Caco-2 (cell line): ENCODE results near the gene ZNF775. TPM values are rescaled to one million over a fixed set of nuclear protein-coding genes. Genes with fewer than 3 reads are reported as not detected.

Experiments used
- BruUV-seq: library from RNA; stranded (reverse); fragments of 400-500 nt; replicated peaks from 2 replicates; lab custom pipeline; 2021; lab: Mats Ljungman, UMichigan
- CTCF ChIA-PET: fragments of 300-600 bp; sonication (Branson Sonifier 250); formaldehyde crosslinking; loops from one replicate; lab custom pipeline; 2022; ENCODE audit warnings: antibody characterized with exemption; lab: Charles Lee
- POLR2A ChIA-PET: fragments of 300-600 bp; sonication (Branson Sonifier 250); formaldehyde crosslinking; loops from one replicate; lab custom pipeline; 2022; ENCODE audit warnings: antibody characterized with exemption; lab: Charles Lee
- DNase-seq, 2 experiments: peaks; one replicate each; pipeline versions ENCODE4 v3.0.0 to v3.0.0-alpha.2; 2020 to 2022
- H3K27me3 ChIP-seq: replicated peaks from 2 replicates; pipeline ENCODE4 v1.6.0; 2011; ENCODE audit warnings: low read length; ENCODE audit not compliant: control insufficient read depth, insufficient read depth
- H3K36me3 ChIP-seq: 2 replicates; pipeline ENCODE4 v1.5.1; 2011; ENCODE audit warnings: low read length; ENCODE audit not compliant: control insufficient read depth, insufficient read depth
- H3K4me1 ChIP-seq: fragments of 250-450 bp; sonication (Bioruptor Pico); 2 replicates; pipeline ENCODE4 v1.5.1; 2020; ENCODE audit warnings: mild to moderate bottlenecking
- H3K4me3 ChIP-seq: 2 replicates; pipeline ENCODE4 v1.5.1; 2011; ENCODE audit warnings: low read depth, mild to moderate bottlenecking, control low read depth, low read length
- H3K9me3 ChIP-seq: fragments of 250-450 bp; sonication (Bioruptor Pico); 2 replicates; pipeline ENCODE4 v1.5.1; 2020; ENCODE audit warnings: mild to moderate bottlenecking, moderate library complexity
- H3K27ac Mint-ChIP-seq: one replicate; pipeline ENCODE4 v1.8.0; 2022; ENCODE audit warnings: mixed read lengths; ENCODE audit not compliant: unreplicated experiment
- H3K27me3 Mint-ChIP-seq: one replicate; pipeline ENCODE4 v1.8.0; 2022; ENCODE audit warnings: mixed read lengths; ENCODE audit not compliant: insufficient read depth, unreplicated experiment
- H3K36me3 Mint-ChIP-seq: one replicate; pipeline ENCODE4 v1.8.0; 2022; ENCODE audit warnings: mild to moderate bottlenecking, mixed read lengths; ENCODE audit not compliant: insufficient read depth, unreplicated experiment
- H3K4me1 Mint-ChIP-seq: one replicate; pipeline ENCODE4 v1.8.0; 2022; ENCODE audit warnings: low read depth, mixed read lengths; ENCODE audit not compliant: unreplicated experiment
- H3K4me3 Mint-ChIP-seq: one replicate; pipeline ENCODE4 v1.8.0; 2022; ENCODE audit warnings: mild to moderate bottlenecking, moderate library complexity, mixed read lengths; ENCODE audit not compliant: unreplicated experiment
- H3K9me3 Mint-ChIP-seq: one replicate; pipeline ENCODE4 v1.8.0; 2022; ENCODE audit warnings: mixed read lengths; ENCODE audit not compliant: unreplicated experiment
- intact Hi-C: fragments of 100-400 bp; cut with micrococcal nuclease; formaldehyde crosslinking; loops from one replicate; pipeline ENCODE4 v1.10.0; 2022; ENCODE audit not compliant: unreplicated experiment
- total RNA-seq: library from RNA; stranded (reverse); gene quantifications from 2 replicates; pipeline ENCODE4 v1.2.3, GENCODE V29; 2022
- TF ChIP-seq, protein P1 (sequence below), 2 experiments: fragments of 200-600 bp in 1 of 2; IDR thresholded peaks; 1 replicate in 1 of 2; 2 replicates in 1 of 2; pipeline versions ENCODE4 v1.5.1 to v1.8.0; 2011 to 2022; ENCODE audit warnings: antibody characterized with exemption in 1 of 2, control low read depth in 1 of 2, inconsistent platforms in 1 of 2, low read depth in 1 of 2, low read length in 1 of 2, mild to moderate bottlenecking in 1 of 2, moderate library complexity in 1 of 2; ENCODE audit not compliant: insufficient read depth in 1 of 2, severe bottlenecking in 1 of 2, unreplicated experiment in 1 of 2

The ZNF775 gene
- total RNA-seq, 1 experiment from 2014 or later, result 4.0 TPM

DNA sequence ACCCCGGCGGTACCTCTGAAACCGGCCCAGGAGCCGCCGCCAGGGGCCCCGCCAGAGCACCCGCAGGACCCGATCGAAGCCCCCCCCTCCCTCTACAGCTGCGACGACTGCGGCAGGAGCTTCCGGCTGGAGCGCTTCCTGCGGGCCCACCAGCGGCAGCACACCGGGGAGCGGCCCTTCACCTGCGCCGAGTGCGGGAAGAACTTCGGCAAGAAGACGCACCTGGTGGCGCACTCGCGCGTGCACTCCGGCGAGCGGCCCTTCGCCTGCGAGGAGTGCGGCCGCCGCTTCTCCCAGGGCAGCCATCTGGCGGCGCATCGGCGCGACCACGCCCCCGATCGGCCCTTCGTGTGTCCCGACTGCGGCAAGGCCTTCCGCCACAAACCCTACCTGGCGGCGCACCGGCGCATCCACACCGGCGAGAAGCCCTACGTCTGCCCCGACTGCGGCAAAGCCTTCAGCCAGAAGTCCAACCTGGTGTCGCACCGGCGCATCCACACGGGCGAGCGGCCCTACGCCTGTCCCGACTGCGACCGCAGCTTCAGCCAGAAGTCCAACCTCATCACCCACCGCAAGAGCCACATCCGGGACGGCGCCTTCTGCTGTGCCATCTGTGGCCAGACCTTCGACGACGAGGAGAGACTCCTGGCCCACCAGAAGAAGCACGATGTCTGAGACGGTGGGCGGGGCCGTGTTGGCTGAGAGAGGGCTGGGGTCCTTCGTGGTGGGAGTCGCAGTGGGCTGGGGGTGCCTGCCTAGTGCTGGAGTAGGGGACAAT is 6.7 kb upstream of the ZNF775 start:
- H3K4me1 Mint-ChIP-seq, result peaks cover 22% of the 10 kb centered on the region
- ChIA-PET CTCF (no interaction called here), POLR2A (no interaction called here)
- Histone ChIP-seq H3K9me3 (no peaks in the 10 kb centered on the region), H3K4me1 (peaks cover 32% of the 10 kb centered on the region), H3K4me3 (no peak overlapping the region), H3K36me3 (peaks cover 6% of the 10 kb centered on the region; the same call in 1 of the 2 replicates), H3K27me3 (no peaks in the 10 kb centered on the region)
- H3K9me3 Mint-ChIP-seq, result no peaks in the 10 kb centered on the region
- H3K36me3 Mint-ChIP-seq, result peaks cover 65% of the 10 kb centered on the region
- no TSS peak for BruUV-seq
- TF ChIP-seq, protein P1, sequence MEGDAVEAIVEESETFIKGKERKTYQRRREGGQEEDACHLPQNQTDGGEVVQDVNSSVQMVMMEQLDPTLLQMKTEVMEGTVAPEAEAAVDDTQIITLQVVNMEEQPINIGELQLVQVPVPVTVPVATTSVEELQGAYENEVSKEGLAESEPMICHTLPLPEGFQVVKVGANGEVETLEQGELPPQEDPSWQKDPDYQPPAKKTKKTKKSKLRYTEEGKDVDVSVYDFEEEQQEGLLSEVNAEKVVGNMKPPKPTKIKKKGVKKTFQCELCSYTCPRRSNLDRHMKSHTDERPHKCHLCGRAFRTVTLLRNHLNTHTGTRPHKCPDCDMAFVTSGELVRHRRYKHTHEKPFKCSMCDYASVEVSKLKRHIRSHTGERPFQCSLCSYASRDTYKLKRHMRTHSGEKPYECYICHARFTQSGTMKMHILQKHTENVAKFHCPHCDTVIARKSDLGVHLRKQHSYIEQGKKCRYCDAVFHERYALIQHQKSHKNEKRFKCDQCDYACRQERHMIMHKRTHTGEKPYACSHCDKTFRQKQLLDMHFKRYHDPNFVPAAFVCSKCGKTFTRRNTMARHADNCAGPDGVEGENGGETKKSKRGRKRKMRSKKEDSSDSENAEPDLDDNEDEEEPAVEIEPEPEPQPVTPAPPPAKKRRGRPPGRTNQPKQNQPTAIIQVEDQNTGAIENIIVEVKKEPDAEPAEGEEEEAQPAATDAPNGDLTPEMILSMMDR (IDR thresholded peaks at IDR 0.05; ENCODE audit: insufficient read depth in 1 of 2, low read depth in 1 of 2, low read length in 1 of 2, severe bottlenecking in 1 of 2, unreplicated experiment in 1 of 2), result no peak
- H3K27ac Mint-ChIP-seq, result no peak overlapping the region
- intact Hi-C loops, result no loop called here
- H3K27me3 Mint-ChIP-seq, result no peaks in the 10 kb centered on the region
- H3K4me3 Mint-ChIP-seq, result no peak overlapping the region
- no peak for DNase-seq

DNA sequence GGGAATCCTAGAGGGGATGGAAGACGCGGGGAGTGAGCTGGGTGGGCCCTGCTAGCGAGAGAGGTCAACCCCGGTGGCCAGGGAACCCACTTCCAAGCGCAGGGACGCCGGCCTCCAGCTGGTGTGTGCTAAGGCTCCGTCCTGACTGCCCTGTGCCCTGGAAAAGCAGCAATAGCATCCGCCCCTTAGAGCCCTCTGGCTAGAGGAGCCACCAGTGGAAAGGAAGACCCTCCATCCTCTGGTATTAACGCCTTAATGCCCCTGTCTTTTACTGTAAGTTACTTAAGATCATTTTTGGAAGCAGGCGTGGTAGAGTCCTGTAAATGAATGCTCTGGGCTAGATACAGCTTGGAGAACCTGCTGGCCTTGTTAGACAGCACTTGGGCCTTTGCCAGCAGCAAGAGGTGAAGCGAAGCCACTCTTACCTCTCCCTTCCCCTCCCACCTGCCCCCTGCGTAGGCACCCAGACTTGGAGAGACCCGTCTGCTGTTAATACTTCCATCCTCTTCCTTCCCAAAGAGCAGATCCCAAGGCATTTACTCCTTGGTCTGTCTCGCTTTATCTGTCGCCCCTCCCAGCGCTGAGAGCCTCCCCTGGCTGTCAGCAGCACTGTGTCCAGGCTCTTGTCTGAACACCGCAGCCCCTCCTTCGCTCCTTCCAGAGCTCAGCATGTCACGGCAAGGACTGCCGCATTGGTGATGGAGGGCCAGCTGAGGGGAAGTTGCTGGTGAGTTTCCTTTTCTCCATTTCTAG is 5.9 kb upstream of the ZNF775 start:
- BruUV-seq, result TSS peak; percentile 2

DNA sequence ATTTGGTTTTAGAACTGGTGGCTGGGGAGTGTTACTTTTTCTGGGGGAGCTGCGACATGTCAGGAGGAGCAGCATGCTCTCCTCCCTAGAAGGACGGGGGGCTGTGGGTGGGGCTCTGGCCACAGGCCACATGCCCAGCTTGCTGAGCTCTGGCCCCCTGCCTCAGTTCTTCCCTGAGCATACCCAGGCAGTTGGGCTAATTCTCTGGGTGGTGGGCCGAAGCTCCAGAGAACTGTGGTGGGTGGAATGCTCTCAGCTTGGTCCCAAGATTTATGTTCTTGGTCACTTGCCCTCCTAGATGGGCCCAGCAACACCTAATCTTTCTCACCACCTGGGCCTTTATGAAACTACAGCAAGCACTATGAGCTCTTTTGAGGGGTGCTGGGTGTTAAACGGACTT is 5.1 kb upstream of the ZNF775 start:
- Histone ChIP-seq H3K4me1 (peaks cover 33% of the 10 kb centered on the region), H3K27me3 (no peaks in the 10 kb centered on the region), H3K9me3 (no peaks in the 10 kb centered on the region), H3K36me3 (peaks cover 6% of the 10 kb centered on the region; the same call in 1 of the 2 replicates), H3K4me3 (no peak overlapping the region)
- DNase-seq, result no peak
- intact Hi-C loops, result no loop called here
- Mint-ChIP-seq H3K27ac (no peak overlapping the region), H3K36me3 (peaks cover 68% of the 10 kb centered on the region), H3K4me3 (no peak overlapping the region), H3K4me1 (peaks cover 27% of the 10 kb centered on the region), H3K9me3 (no peaks in the 10 kb centered on the region), H3K27me3 (no peaks in the 10 kb centered on the region)
- CTCF ChIA-PET, result interaction anchor here (0.5 kb wide), 1 partner anchor 66 kb away, joined by 5 read pairs; no protein-coding TSS in a partner anchor
- POLR2A ChIA-PET, result no interaction called here
- BruUV-seq, result no TSS peak
- TF ChIP-seq, protein P1 (IDR thresholded peaks at IDR 0.05; ENCODE audit: insufficient read depth in 1 of 2, low read depth in 1 of 2, low read length in 1 of 2, severe bottlenecking in 1 of 2, unreplicated experiment in 1 of 2), result no peak

More for the DNA sequence above, 5.9 kb upstream of the ZNF775 start:
- Histone ChIP-seq H3K4me3 (no peak overlapping the region), H3K9me3 (no peaks in the 10 kb centered on the region), H3K27me3 (no peaks in the 10 kb centered on the region), H3K36me3 (peaks cover 6% of the 10 kb centered on the region; the same call in 1 of the 2 replicates), H3K4me1 (peaks cover 33% of the 10 kb centered on the region)
- no peaks in the 10 kb centered on the region for H3K9me3 Mint-ChIP-seq
- peaks cover 27% of the 10 kb centered on the region for H3K4me1 Mint-ChIP-seq
- intact Hi-C loops, result no loop called here
- CTCF ChIA-PET, result no interaction called here
- TF ChIP-seq, protein P1 (IDR thresholded peaks at IDR 0.05; ENCODE audit: insufficient read depth in 1 of 2, low read depth in 1 of 2, low read length in 1 of 2, severe bottlenecking in 1 of 2, unreplicated experiment in 1 of 2), result no peak
- no peak overlapping the region for H3K27ac Mint-ChIP-seq
- H3K27me3 Mint-ChIP-seq, result no peaks in the 10 kb centered on the region
- DNase-seq, result no peak
- POLR2A ChIA-PET, result no interaction called here
- H3K4me3 Mint-ChIP-seq, result no peak overlapping the region
- peaks cover 66% of the 10 kb centered on the region for H3K36me3 Mint-ChIP-seq
